Esophagus muscularis mucosa (tissue), 4 donors: ENCODE data around the gene KCNH1.

Source experiments
- CTCF ChIP-seq, 3 experiments: fragments of 200-600 bp in 2 of 3; fragments of 450-650 bp in 1 of 3; sonication (generic) in 2 of 3; IDR thresholded peaks; one replicate each; pipeline ENCODE4 v1.5.1; 2017 to 2019; ENCODE audit warnings: antibody characterized with exemption in 3 of 3, mild to moderate bottlenecking in 2 of 3, moderate library complexity in 1 of 3
- EP300 ChIP-seq: sonication (generic); formaldehyde crosslinking; IDR thresholded peaks from one replicate; pipeline ENCODE4 v1.6.1; 2017; ENCODE audit warnings: antibody characterized with exemption
- POLR2A ChIP-seq: fragments of 450-650 bp; IDR thresholded peaks from one replicate; pipeline ENCODE4 v1.6.1; 2017; ENCODE audit warnings: antibody characterized with exemption, moderate library complexity, mild to moderate bottlenecking, low read depth

- TF ChIP-seq CTCF (IDR thresholded peaks at IDR 0.05) = no peak
- TF ChIP-seq POLR2A = no peak
- TF ChIP-seq EP300 = no peak
Observed at GRCh38 chr1:211113566-211113965, 20.4 kb downstream of the KCNH1 start.
